ENCODE data around the gene RNASEL.
A peak's percentile ranks its signal among the peaks of the same experiment; 100 is the strongest.

RNASEL gene

GRCh38 chr1:182620924-182621585 is 32.0 kb upstream of the RNASEL start:
- no peak for DNase-seq (ENCODE audit: low read depth)

- DNase-seq (ENCODE audit: low read depth) = no peak
These were observed 28.8 kb upstream of the RNASEL start for GRCh38 chr1:182617734-182618351.

GRCh38 chr1:182617014-182617429 is 28.0 kb upstream of the RNASEL start:
- no peak for DNase-seq (ENCODE audit: low read depth)

- no peak for DNase-seq (ENCODE audit: low read depth)
These were observed 27.3 kb upstream of the RNASEL start for GRCh38 chr1:182616130-182617013.

- no peak for DNase-seq (ENCODE audit: low read depth)
These were observed 26.5 kb upstream of the RNASEL start for GRCh38 chr1:182615468-182616129.

- DNase-seq (ENCODE audit: low read depth) = no peak
These were observed 25.9 kb upstream of the RNASEL start for GRCh38 chr1:182614796-182615454.

GRCh38 chr1:182611787-182612186 is 22.7 kb upstream of the RNASEL start:
- no peak for DNase-seq (ENCODE audit: low read depth)

GRCh38 chr1:182611326-182611725 is 22.3 kb upstream of the RNASEL start:
- DNase-seq (ENCODE audit: low read depth) = no peak

GRCh38 chr1:182610606-182611194 is 21.6 kb upstream of the RNASEL start:
- DNase-seq (ENCODE audit: low read depth) = no peak

GRCh38 chr1:182608845-182609610 is 20.0 kb upstream of the RNASEL start:
- DNase-seq (ENCODE audit: low read depth) = no peak

GRCh38 chr1:182608236-182608635 is 19.2 kb upstream of the RNASEL start:
- no peak for DNase-seq (ENCODE audit: low read depth)

- no peak for DNase-seq (ENCODE audit: low read depth)
These were observed 18.5 kb upstream of the RNASEL start for GRCh38 chr1:182607566-182607965.

- no peak for DNase-seq (ENCODE audit: low read depth)
These were observed 15.4 kb upstream of the RNASEL start, which contains the start of gene RGS16 for GRCh38 chr1:182604175-182605164. TSS of gene RGS16 (minus strand) at chr1:182604389. CDS start at chr1:182604259, 130 bp downstream.

- DNase-seq (ENCODE audit: low read depth) = no peak
These were observed 14.7 kb upstream of the RNASEL start for GRCh38 chr1:182603646-182604174.

- DNase-seq (ENCODE audit: low read depth) = no peak
These were observed 14.0 kb upstream of the RNASEL start for GRCh38 chr1:182602935-182603645.

GRCh38 chr1:182601913-182602312 is 12.9 kb upstream of the RNASEL start:
- DNase-seq (ENCODE audit: low read depth) = no peak

- DNase-seq (ENCODE audit: low read depth) = peak; percentile 32
These were observed 12.3 kb upstream of the RNASEL start for GRCh38 chr1:182601416-182601786.

GRCh38 chr1:182600745-182601415 is 11.8 kb upstream of the RNASEL start:
- no peak for DNase-seq (ENCODE audit: low read depth)

All from non-pigmented ciliary epithelial cell (primary cell).